Esophagus squamous epithelium (tissue), 5 donors: ENCODE measurements around the gene EIF3A. TPM values are rescaled to one million over a fixed set of nuclear protein-coding genes. Genes with fewer than 3 reads are reported as not detected.

ENCODE experiments used
- DNase-seq: peaks from one replicate; lab custom pipeline; 2025; lab: John Stamatoyannopoulos, UW
- H3K27ac ChIP-seq, 4 donors: fragments of 200-600 bp; sonication (generic); one replicate each; pipeline ENCODE4 v1.5.1; 2016 to 2019; ENCODE audit warnings: mild to moderate bottlenecking in 1 of 4
- H3K27me3 ChIP-seq, 4 donors: fragments of 200-600 bp; sonication (generic); 1 replicate in 3 of 4; 2 replicates in 1 of 4; pipeline versions ENCODE4 v1.5.1 to v1.6.0; 2017 to 2021; ENCODE audit warnings: antibody characterized with exemption in 1 of 4
- H3K36me3 ChIP-seq, 3 donors: fragments of 200-600 bp; sonication (generic); one replicate each; pipeline ENCODE4 v1.5.1; 2016 to 2019
- H3K4me1 ChIP-seq, 3 donors: fragments of 200-600 bp; sonication (generic); one replicate each; pipeline ENCODE4 v1.5.1; 2017 to 2019
- H3K4me3 ChIP-seq, 4 donors: fragments of 200-600 bp; sonication (generic); 1 replicate in 3 of 4; 2 replicates in 1 of 4; pipeline ENCODE4 v1.5.1; 2016 to 2019; ENCODE audit warnings: mild to moderate bottlenecking in 2 of 4, moderate library complexity in 1 of 4
- H3K9me3 ChIP-seq, 3 donors: fragments of 200-600 bp; sonication (generic); one replicate each; pipeline ENCODE4 v1.5.1; 2016 to 2019
- CTCF ChIP-seq, 6 experiments: fragments of 450-650 bp in 4 of 6; fragments of 200-600 bp in 2 of 6; sonication (generic) in 2 of 6; IDR thresholded peaks; one replicate each; pipeline ENCODE4 v1.5.1; 2016 to 2019; ENCODE audit warnings: antibody characterized with exemption in 6 of 6, mild to moderate bottlenecking in 4 of 6, moderate library complexity in 4 of 6
- POLR2A ChIP-seq, 4 donors: fragments of 450-650 bp; IDR thresholded peaks; one replicate each; pipeline ENCODE4 v1.6.1; 2017; ENCODE audit warnings: antibody characterized with exemption in 4 of 4, mild to moderate bottlenecking in 4 of 4, moderate library complexity in 3 of 4
- WGBS, 2 donors: methylation state at CpG; one replicate each; pipeline ENCODE4 v1.1.5; 2018; 5-methylcytosine and 5-hydroxymethylcytosine counted together
- intact Hi-C: fragments of 100-400 bp; cut with DNase I; formaldehyde crosslinking; loops from one replicate; pipeline ENCODE4 v1.15.0; 2022
- total RNA-seq, 4 donors: library from RNA; depleted of rRNA; stranded (reverse); fragments of >200 nt; gene quantifications; one replicate each; pipeline ENCODE4 v1.1.0, GENCODE V29; 2016
- donor health status: DM: yes; HTN: yes; CAD: no.

The EIF3A gene
- total RNA-seq, 4 donors from 2014 or later = 71.8 to 135 (median 101) TPM

GRCh38 chr10:119120413-119120867 is 39.8 kb upstream of the EIF3A start:
- TF ChIP-seq POLR2A (IDR thresholded peaks at IDR 0.05) (no peak), CTCF (IDR thresholded peaks at IDR 0.05) (no peak)
- WGBS, 2 donors = 78 to 80% methylated on average over 4 of the region's 4 CpGs
- no peak overlapping the region for H3K4me3 ChIP-seq
- intact Hi-C loops = no loop called here
- no peak for DNase-seq
- no peak overlapping the region for H3K27ac ChIP-seq
- no peaks in the 10 kb centered on the region for H3K9me3 ChIP-seq
- H3K36me3 ChIP-seq = peaks cover 4 to 99% (median 35%) of the 10 kb centered on the region in 3 donors
- no peaks in the 10 kb centered on the region for H3K4me1 ChIP-seq
- H3K27me3 ChIP-seq = no peaks in the 10 kb centered on the region

GRCh38 chr10:119119400-119119799 is 38.8 kb upstream of the EIF3A start:
- Histone ChIP-seq H3K27ac (no peak overlapping the region), H3K36me3 (peaks cover 4 to 97% (median 36%) of the 10 kb centered on the region in 3 donors), H3K4me3 (no peak overlapping the region), H3K27me3 (no peaks in the 10 kb centered on the region), H3K4me1 (no peaks in the 10 kb centered on the region), H3K9me3 (no peaks in the 10 kb centered on the region)
- intact Hi-C loops = no loop called here
- TF ChIP-seq CTCF (IDR thresholded peaks at IDR 0.05) = no peak
- TF ChIP-seq POLR2A (IDR thresholded peaks at IDR 0.05) = no peak
- 100% methylated on average over 1 of the region's 1 CpG for WGBS, 2 donors
- no peak for DNase-seq

GRCh38 chr10:119118231-119118630 is 37.6 kb upstream of the EIF3A start:
- Histone ChIP-seq H3K4me1 (no peaks in the 10 kb centered on the region), H3K9me3 (no peaks in the 10 kb centered on the region), H3K27me3 (no peaks in the 10 kb centered on the region), H3K27ac (no peak overlapping the region), H3K4me3 (no peak overlapping the region), H3K36me3 (peaks cover 4 to 97% (median 43%) of the 10 kb centered on the region in 3 donors)
- WGBS, 2 donors = 94 to 95% methylated on average over 2 to 5 of the region's 5 CpGs
- TF ChIP-seq CTCF (IDR thresholded peaks at IDR 0.05) = no peak
- no peak for DNase-seq
- intact Hi-C loops = no loop called here

GRCh38 chr10:119116326-119116951 is 35.8 kb upstream of the EIF3A start:
- Histone ChIP-seq H3K4me3 (no peak overlapping the region), H3K9me3 (no peaks in the 10 kb centered on the region), H3K27me3 (no peaks in the 10 kb centered on the region), H3K36me3 (peaks cover 0 to 97% (median 33%) of the 10 kb centered on the region in 3 donors), H3K4me1 (no peaks in the 10 kb centered on the region), H3K27ac (no peak overlapping the region)
- no peak for DNase-seq
- TF ChIP-seq CTCF (IDR thresholded peaks at IDR 0.05) = no peak
- no peak for TF ChIP-seq POLR2A (IDR thresholded peaks at IDR 0.05)
- intact Hi-C loops = no loop called here
- WGBS, 2 donors = 91 to 93% methylated on average over 6 of the region's 6 CpGs

- no peaks in the 10 kb centered on the region for H3K4me1 ChIP-seq
- 74 to 88% methylated on average over 9 of the region's 9 CpGs for WGBS, 2 donors
- DNase-seq = no peak
- peaks cover under 1 to 97% (median 29%) of the 10 kb centered on the region in 3 donors for H3K36me3 ChIP-seq
- H3K9me3 ChIP-seq = no peaks in the 10 kb centered on the region
- no peak overlapping the region for H3K4me3 ChIP-seq
- no peak overlapping the region for H3K27ac ChIP-seq
- no peaks in the 10 kb centered on the region for H3K27me3 ChIP-seq
- TF ChIP-seq POLR2A (IDR thresholded peaks at IDR 0.05) = no peak
- no peak for TF ChIP-seq CTCF (IDR thresholded peaks at IDR 0.05)
- intact Hi-C loops = no loop called here
Measured at GRCh38 chr10:119115926-119116325, 35.3 kb upstream of the EIF3A start.
